Measurements from ENCODE around the gene CD81.

DNA sequence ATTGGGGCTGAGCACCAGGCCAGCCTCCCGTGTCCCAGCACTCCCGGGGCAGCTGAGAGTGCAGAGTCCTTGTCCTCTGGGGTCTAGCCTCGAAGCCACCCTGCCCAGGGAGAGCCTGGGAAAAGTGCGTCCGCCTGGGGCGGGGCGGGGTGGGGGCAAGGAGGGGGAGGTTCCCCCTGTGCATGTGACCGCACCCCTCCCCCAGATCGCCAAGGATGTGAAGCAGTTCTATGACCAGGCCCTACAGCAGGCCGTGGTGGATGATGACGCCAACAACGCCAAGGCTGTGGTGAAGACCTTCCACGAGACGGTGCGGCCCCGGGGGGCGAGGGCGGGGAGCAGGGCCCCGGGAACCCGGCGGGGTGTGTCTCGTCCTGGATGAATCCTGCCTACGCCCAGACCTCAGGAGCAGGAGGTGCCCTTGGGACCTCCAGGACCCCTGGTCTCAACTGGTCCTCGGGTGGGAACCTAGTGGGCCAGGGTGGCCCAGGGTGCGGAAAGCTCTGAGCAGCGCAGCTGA lies 18.2 kb downstream of the CD81 start:
- no peak for TF ChIP-seq CTCF (conservative IDR thresholded peaks at IDR 0.05; ENCODE audit: low read depth in 2 of 2)
- TF ChIP-seq REST (IDR thresholded peaks at IDR 0.05; ENCODE audit: unreplicated experiment): no peak
- no peak for TF ChIP-seq EZH2 (IDR thresholded peaks at IDR 0.05; ENCODE audit: low read depth, unreplicated experiment)
